Colonic mucosa (tissue), 4 donors: ENCODE results near the gene KHDRBS2. TPM values are rescaled to one million over a fixed set of nuclear protein-coding genes. Genes with fewer than 3 reads are reported as not detected.

ENCODE experiments used
- DNase-seq: peaks from one replicate; pipeline ENCODE4 v3.0.0-alpha.2; 2020
- H3K27ac ChIP-seq: fragments of 200-600 bp; one replicate; pipeline ENCODE4 v1.8.0; 2021
- H3K27me3 ChIP-seq: fragments of 200-600 bp; one replicate; pipeline ENCODE4 v1.8.0; 2021
- H3K36me3 ChIP-seq: fragments of 200-600 bp; one replicate; pipeline ENCODE4 v1.8.0; 2021
- H3K4me1 ChIP-seq: fragments of 200-600 bp; one replicate; pipeline ENCODE4 v1.8.0; 2021; ENCODE audit warnings: mild to moderate bottlenecking
- H3K4me3 ChIP-seq: fragments of 200-600 bp; one replicate; pipeline ENCODE4 v1.8.0; 2021
- H3K9ac ChIP-seq, 2 donors: one replicate each; pipeline ENCODE4 v1.7.0; 2013; ENCODE audit warnings: control low read depth in 2 of 2, low read depth in 2 of 2, low read length in 2 of 2
- H3K9me3 ChIP-seq: fragments of 200-600 bp; one replicate; pipeline ENCODE4 v1.8.0; 2021
- intact Hi-C: fragments of 100-400 bp; cut with DNase I; formaldehyde crosslinking; loops from one replicate; pipeline ENCODE4 v1.14.1; 2022
- total RNA-seq, 2 donors: library from RNA; stranded (reverse); fragmentation: NEBNext Ultra II Directional in 1 of 2; extraction: Animal tissue kit (Norgen Biotek cat#: 25700) in 1 of 2; gene quantifications; one replicate each; pipeline ENCODE4 v1.2.1, GENCODE V29; 2021
- TF ChIP-seq, protein P1 (sequence below): fragments of 200-600 bp; IDR thresholded peaks from one replicate; pipeline ENCODE4 v1.8.0; 2022; ENCODE audit warnings: antibody characterized with exemption, mild to moderate bottlenecking
- donor health status: healthy.
- donor health status: DM: no; HTN: no; CAD: no.
- donor health status: DM: no; HTN: no; CAD: no.

The KHDRBS2 gene
- total RNA-seq, 2 donors from 2014 or later = 0.52 to 1.2 TPM

DNA sequence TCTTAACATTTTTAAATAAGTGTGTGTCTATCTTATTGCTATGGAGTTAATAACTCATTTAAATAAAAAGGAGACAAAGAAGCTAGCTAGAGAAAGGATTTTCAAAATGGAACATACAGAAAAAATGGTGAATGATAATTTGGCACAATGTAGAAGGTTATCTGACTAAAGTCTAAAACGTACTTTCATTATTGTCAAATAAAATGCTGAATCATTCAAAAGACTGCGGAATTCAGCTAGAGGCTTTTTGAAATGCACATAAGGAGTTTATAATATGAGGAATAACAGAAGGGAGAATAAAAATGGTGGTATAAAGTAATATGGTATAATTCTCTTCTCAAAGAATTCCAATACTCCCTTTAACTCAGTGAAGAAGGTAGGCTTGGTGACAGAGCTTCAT is 597.9 kb downstream of the KHDRBS2 start:
- H3K27ac ChIP-seq = no peak overlapping the region
- H3K36me3 ChIP-seq = no peaks in the 10 kb centered on the region
- H3K4me3 ChIP-seq = no peak overlapping the region
- TF ChIP-seq, protein P1, sequence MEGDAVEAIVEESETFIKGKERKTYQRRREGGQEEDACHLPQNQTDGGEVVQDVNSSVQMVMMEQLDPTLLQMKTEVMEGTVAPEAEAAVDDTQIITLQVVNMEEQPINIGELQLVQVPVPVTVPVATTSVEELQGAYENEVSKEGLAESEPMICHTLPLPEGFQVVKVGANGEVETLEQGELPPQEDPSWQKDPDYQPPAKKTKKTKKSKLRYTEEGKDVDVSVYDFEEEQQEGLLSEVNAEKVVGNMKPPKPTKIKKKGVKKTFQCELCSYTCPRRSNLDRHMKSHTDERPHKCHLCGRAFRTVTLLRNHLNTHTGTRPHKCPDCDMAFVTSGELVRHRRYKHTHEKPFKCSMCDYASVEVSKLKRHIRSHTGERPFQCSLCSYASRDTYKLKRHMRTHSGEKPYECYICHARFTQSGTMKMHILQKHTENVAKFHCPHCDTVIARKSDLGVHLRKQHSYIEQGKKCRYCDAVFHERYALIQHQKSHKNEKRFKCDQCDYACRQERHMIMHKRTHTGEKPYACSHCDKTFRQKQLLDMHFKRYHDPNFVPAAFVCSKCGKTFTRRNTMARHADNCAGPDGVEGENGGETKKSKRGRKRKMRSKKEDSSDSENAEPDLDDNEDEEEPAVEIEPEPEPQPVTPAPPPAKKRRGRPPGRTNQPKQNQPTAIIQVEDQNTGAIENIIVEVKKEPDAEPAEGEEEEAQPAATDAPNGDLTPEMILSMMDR = no peak
- no peaks in the 10 kb centered on the region for H3K4me1 ChIP-seq
- DNase-seq = no peak
- no peaks in the 10 kb centered on the region for H3K27me3 ChIP-seq
- no peaks in the 10 kb centered on the region for H3K9me3 ChIP-seq
- intact Hi-C loops = no loop called here
- H3K9ac ChIP-seq = no peak overlapping the region

DNA sequence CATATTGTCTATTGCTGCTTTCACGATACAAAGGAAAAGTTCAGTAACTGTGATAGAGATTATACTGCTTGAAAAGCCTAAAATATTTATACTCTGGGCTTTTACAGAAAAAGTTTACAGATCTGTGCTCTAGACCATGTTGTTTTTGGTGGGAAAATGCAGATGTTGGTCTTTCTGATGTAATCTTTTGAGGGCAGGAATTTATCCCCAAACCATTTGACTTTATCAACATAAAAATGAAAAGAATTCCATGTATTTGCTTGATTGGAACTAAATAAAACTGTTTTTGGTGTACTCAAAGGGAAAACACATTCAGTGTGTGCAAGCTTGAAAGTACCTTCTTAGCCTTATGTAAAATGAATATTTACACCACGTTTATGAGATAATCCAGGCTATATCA is 603.5 kb downstream of the KHDRBS2 start:
- Histone ChIP-seq H3K36me3 (no peaks in the 10 kb centered on the region), H3K9ac (no peak overlapping the region), H3K4me3 (no peak overlapping the region), H3K9me3 (no peaks in the 10 kb centered on the region), H3K27me3 (no peaks in the 10 kb centered on the region), H3K4me1 (no peaks in the 10 kb centered on the region), H3K27ac (no peak overlapping the region)
- TF ChIP-seq, protein P1 = no peak
- no peak for DNase-seq
- intact Hi-C loops = no loop called here

DNA sequence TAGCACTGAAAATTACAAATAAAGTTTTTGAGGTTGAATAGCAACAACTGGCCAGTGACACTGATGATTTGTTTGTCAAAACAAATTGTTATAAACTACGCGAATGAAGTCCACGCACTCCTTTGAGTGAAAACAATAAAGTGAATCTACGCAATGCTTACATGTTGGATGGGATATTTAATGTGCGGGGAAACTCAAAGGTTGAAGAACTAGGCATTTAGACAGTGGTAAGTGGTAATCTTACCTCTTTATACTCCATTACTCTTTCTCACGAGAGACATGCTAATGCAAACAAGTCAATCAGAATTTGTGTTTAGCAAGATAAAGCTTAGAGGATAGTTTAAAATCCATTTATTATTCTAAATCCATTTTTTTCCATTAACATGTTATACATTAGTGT is 606.4 kb downstream of the KHDRBS2 start:
- Histone ChIP-seq H3K4me3 (no peak overlapping the region), H3K36me3 (no peaks in the 10 kb centered on the region), H3K27me3 (no peaks in the 10 kb centered on the region), H3K4me1 (no peaks in the 10 kb centered on the region), H3K9me3 (no peaks in the 10 kb centered on the region), H3K27ac (no peak overlapping the region), H3K9ac (no peak overlapping the region)
- TF ChIP-seq, protein P1 = no peak
- DNase-seq = no peak
- intact Hi-C loops = no loop called here

DNA sequence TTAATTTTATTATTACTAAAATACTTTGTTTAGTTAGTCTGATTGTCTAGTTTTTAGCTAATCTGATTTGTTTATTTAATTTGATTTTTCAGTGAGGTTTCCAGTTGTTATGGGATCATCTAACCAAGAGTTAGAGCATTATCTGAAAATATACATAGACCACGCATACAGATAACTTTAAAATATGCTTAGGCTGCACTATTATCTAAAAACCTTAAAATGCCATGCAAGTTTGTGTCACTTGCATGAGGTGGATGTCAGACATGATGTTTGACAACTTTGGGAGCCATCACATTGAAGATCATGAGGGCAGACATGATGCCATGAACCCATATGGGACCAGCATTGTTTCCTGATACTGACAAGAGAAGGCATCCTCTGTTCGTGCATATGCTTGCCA is 610.3 kb downstream of the KHDRBS2 start:
- no peak overlapping the region for H3K9ac ChIP-seq
- H3K9me3 ChIP-seq = no peaks in the 10 kb centered on the region
- H3K27me3 ChIP-seq = no peaks in the 10 kb centered on the region
- intact Hi-C loops = no loop called here
- no peak overlapping the region for H3K27ac ChIP-seq
- DNase-seq = no peak
- no peaks in the 10 kb centered on the region for H3K36me3 ChIP-seq
- no peak overlapping the region for H3K4me3 ChIP-seq
- TF ChIP-seq, protein P1 = no peak
- H3K4me1 ChIP-seq = no peaks in the 10 kb centered on the region

DNA sequence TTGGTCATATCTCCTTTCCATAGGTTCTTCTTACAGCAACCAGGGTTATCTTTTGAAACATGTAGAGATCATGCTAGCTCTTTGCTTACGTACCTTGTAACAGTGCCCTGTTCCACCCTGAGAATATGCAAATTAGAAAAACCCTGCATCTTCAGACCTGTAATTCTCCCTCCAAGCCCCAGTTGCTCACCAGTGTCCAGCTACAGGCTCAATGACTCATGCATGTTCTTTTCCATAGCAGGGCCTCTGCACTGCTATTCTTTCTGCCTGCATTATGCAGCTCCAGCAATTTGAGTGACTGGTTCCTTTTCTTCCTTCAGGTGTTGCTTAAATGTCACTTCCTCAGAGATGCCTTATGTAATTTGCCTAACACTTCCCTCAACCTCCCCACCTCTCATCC is 636.2 kb downstream of the KHDRBS2 start:
- intact Hi-C loops = no loop called here
- no peak for DNase-seq
- Histone ChIP-seq H3K36me3 (no peaks in the 10 kb centered on the region), H3K27me3 (no peaks in the 10 kb centered on the region), H3K9ac (no peak overlapping the region), H3K4me1 (no peaks in the 10 kb centered on the region), H3K27ac (no peak overlapping the region), H3K9me3 (no peaks in the 10 kb centered on the region), H3K4me3 (no peak overlapping the region)
- TF ChIP-seq, protein P1 = no peak

DNA sequence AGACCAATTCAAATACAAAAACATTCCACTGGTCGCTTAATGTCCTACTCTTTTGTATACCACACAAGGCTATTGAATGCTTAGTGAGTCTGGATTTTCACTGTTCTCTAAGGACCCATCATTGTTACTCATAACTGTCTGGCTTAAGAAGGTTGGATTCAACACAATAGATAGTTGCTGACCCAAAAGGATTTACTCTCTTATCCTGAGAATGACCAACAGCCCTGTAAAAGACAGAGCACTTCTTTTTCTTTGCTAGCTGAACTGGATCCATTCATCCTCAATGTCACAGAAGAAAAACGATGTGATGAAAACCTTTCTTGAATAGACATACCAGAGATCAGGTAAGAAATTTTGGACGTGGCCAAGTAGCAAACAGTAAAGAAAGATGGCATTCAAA is 645.6 kb downstream of the KHDRBS2 start:
- Histone ChIP-seq H3K4me3 (no peak overlapping the region), H3K9me3 (no peaks in the 10 kb centered on the region), H3K27ac (no peak overlapping the region), H3K4me1 (no peaks in the 10 kb centered on the region), H3K36me3 (no peaks in the 10 kb centered on the region), H3K27me3 (no peaks in the 10 kb centered on the region), H3K9ac (no peak overlapping the region)
- intact Hi-C loops = no loop called here
- TF ChIP-seq, protein P1 = no peak
- no peak for DNase-seq
